Stimulated activated CD4-positive, alpha-beta T cell treated with anti-CD3 and anti-CD28 coated beads, Interleukin-15, amount 100 ng/mL, for 48 hours (primary cell): Measurements from ENCODE around the gene EPC1.
"Not testable (repeated sequence)": the region's sequence is repeated elsewhere in the genome, so short reads cannot be mapped to it uniquely, and the experiment has no call there.

Experiments
- DNase-seq, 2 donors: peaks; one replicate each; pipeline ENCODE4 v3.0.0-alpha.2; 2020; ENCODE audit warnings: low read depth in 2 of 2

The EPC1 gene, protein sequence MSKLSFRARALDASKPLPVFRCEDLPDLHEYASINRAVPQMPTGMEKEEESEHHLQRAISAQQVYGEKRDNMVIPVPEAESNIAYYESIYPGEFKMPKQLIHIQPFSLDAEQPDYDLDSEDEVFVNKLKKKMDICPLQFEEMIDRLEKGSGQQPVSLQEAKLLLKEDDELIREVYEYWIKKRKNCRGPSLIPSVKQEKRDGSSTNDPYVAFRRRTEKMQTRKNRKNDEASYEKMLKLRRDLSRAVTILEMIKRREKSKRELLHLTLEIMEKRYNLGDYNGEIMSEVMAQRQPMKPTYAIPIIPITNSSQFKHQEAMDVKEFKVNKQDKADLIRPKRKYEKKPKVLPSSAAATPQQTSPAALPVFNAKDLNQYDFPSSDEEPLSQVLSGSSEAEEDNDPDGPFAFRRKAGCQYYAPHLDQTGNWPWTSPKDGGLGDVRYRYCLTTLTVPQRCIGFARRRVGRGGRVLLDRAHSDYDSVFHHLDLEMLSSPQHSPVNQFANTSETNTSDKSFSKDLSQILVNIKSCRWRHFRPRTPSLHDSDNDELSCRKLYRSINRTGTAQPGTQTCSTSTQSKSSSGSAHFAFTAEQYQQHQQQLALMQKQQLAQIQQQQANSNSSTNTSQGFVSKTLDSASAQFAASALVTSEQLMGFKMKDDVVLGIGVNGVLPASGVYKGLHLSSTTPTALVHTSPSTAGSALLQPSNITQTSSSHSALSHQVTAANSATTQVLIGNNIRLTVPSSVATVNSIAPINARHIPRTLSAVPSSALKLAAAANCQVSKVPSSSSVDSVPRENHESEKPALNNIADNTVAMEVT

DNA sequence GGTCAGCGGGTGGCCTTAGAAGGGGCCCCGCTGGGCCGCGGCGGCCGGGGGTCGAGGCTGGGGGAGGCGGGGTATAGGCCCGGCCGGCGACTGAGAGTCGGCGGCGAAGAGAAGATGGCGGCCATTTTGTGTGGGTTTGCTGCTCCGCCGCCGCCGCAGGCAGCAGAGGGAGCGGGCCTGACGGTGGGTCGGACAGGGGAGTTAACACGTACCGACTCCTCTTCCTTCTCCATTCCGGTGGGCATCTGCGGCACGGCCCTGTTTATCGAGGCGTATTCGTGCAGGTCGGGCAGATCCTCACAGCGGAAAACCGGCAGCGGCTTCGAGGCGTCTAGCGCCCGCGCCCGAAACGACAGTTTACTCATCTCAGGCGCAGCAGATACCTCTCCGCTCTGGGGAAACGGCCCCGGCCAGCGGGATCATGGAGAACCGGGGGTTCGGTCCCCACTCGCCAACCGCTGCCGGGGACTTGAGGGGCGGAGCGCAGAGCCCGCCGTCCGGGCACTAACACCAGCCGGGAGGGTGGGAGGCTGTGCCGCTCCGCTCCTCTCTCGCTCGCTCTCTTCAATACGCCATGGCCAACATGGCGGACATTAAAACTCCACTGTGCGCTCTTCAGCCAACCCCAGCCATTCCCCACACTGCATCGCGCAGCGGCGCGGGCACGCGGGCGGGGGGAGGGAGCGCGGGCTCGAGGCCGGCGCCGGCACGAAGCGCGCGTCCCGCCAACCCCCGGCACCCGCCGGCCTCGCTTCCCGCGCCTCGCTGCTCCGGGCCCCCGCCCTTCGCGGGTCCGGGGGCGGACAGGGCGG is at the start of gene EPC1:
Gene EPC1, minus strand, starts transcription at position 608 of the 812 bp plus-strand sequence. Its CDS starts 243 bp downstream, at position 365.
- peak; percentile 77 to 80 for DNase-seq

DNA sequence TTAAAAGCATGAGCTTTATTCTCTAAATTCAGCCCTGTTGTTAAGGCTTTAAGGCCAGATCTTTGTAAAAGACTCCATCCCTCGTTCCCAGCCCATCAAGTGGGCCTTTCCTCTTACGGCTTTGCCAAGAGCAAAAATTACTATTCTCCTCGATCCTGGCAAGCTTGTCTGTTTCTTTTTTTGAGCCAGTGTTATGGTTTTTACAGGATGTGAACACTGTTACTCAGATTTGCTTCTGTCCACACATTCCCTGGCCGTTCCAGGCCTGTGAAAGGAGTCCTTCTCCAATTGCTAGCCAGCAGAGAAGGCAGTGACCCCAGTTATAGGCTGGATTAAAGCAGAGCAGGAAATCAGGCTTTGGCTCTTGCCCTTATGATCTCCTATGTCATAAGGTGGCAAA is 47.0 kb upstream of the EPC1 start:
- DNase-seq = no peak

DNA sequence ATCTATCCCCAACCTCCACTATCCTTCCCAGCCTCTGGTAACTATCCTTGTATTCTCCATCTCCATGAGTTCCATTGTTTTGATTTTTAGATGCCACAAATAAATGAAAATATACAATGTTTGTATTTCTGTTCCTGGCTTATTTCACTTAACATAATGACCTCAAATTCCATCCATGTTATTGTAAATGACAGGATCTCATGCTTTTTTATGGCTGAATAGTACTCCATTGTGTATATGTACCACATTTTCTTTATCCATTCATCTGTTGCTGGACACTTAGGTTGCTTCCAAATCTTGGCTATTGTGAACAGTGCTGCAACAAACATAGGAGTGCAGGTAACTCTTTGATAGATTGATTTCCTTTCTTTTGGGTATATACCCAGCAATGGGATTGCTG is 45.3 kb upstream of the EPC1 start:
- not testable (repeated sequence) for DNase-seq

GRCh38 chr10:32390193-32390592 is 43.2 kb upstream of the EPC1 start:
- DNase-seq = no peak

GRCh38 chr10:32388258-32389027 is 41.5 kb upstream of the EPC1 start:
- DNase-seq = no peak

- DNase-seq = no peak
Observed at GRCh38 chr10:32386623-32387260, 39.8 kb upstream of the EPC1 start.

GRCh38 chr10:32384171-32384570 is 37.2 kb upstream of the EPC1 start:
- DNase-seq = no peak

- no peak for DNase-seq
Observed at GRCh38 chr10:32381165-32381564, 34.2 kb upstream of the EPC1 start.

DNA sequence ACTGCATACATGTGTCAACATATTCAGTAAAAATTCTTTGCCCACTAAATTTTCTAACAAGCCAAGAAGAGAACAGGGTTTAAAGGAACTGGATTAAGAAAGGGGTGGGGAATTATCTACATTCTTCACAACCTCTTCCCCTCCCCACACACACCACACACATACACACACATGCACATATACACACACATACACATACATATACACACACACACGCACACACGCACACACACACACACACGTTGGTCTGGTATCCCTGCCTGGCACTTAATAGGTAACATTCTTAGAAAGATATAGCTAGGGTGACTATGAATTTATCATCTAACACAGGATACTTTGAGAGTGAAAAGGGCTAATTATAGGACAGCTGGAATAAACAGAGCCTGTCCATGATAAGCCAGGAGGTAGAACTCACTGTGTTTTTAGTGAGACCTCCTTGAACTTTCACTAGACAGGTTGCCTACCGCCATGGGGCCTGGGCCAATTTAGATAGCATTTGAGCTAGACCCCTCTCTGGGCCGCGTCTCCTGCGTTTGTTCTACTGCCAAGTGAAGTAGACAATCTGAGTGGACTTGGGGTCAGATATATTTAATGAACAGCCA is 33.1 kb upstream of the EPC1 start:
- DNase-seq = no peak

DNA sequence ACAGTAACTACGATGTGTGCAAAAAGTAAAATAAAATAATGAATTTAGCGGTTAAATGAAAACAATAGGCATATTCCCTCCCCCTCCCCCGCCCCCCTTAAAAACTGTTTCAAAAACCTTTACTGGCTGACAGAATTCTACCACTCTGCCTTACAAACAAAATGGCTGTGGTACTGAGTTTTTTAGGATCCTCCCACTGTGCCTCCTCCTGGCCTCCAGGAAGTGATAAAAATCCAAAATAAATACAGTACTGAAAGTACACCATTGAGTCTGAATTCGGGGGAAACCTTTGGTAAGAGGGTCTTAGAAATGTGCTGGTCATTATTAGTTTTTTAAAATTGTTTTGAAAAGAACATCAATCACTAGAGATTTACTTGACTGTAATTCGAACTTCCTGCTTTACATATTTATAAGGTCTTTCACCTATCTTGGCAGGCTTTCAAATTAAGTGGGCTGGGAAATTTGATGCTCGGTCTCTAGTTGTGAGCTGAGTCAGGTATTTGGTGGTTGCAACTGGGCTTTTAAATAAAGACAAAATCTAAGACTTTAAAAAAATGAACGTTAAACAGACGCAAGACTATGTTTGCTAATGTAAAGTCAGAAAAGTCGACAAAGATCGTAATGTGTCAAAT is 32.5 kb upstream of the EPC1 start:
- DNase-seq = no peak

DNA sequence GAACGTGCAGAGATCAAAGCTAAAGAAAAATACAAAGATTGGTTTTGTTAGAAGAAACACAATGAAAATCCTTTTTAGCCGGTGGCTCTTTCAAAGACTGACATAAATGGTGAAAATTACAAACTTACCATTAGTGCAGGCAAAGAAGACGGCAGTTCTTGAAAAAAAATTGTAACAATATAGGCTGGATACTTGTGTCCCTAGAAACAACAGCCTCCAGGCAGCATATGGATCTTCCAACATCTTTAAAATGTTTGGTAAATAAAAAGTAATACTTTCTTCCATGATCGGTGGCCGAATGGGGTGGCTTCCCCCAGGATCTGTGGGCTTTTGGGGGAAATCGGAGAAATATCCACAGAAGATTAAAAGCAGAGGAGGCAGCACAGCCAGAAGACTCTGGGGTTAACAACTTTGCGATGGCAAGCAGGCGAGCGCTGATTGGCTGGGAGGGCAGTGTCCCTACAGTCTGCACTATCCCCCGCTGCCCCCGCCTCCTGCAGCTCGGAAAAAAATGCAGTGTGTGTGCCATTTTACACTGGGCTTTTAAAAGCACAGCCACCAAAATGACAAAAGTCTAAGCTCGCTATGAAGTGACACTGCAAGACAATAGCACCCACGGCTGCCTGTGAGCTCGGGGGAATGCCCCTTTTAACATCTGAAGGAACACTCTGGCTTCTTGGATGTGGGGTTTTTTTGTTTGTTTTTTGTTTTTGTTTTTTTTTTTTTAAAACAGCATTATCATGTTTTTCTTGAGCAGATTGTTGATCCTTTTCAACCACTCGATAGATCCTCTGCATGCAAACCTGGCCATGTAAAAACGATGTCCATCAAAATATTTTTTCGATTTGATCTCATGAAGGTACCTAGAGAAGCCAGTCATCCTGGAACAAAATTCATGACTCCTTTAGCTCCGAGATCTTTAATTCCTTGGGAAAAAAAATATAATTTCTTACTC is 31.7 kb upstream of the EPC1 start:
- peak; percentile 86 for DNase-seq

DNA sequence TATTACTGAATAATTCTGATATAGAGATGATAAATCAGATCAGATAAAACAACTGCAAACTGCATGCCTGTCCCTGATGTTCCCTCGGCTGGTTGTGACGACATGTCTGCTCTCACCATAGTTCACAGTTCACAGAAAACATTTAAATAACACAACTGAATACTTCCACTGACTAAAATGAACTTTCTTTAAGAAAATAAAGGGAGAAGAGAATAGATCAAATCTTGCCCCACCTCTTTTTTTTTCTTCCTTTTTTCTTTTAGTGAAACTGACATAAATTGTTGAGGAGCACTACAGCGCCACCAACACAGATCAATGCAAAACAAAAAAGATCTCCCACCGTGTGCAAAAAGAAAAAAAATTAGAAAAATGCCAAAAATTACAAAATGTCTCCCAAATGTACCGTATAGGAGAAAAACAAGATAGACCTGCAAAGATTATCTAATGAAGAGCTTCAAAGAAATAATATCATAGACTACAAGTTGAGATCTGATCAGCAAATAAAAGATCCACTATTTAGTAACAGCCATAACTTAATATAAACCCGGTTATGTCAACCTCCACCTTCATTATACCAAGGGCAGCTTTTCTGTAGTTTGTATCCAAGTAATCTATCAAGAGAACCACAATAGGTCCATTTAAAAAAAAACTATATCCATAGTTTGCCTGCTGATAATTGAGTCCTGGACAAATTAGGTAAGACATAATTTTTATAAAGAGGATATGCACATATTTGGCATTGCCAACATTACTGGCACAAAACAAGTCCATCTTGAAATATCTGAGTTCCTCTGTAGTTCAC is 30.7 kb upstream of the EPC1 start:
- no peak for DNase-seq

GRCh38 chr10:32376771-32377170 is 29.8 kb upstream of the EPC1 start:
- DNase-seq = no peak

GRCh38 chr10:32376097-32376496 is 29.1 kb upstream of the EPC1 start:
- no peak for DNase-seq

DNA sequence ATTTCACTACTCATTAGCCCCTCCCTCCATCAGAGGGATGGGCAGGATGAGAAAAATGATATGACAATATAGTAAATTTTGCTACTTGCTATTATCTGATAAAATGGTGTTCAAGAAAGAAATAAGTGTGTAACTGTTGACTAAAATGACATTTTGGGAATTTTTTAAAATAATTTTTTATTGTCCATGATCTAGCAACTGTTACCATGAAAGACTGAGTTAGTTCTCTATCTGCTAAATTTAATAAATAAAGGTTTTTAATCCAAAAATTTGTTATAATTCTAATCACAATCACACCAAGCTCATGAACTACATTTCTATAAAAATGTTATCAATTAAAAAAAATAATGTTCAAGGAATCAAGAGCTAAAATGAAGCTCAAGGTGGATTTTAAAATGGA is 28.7 kb upstream of the EPC1 start:
- no peak for DNase-seq

DNA sequence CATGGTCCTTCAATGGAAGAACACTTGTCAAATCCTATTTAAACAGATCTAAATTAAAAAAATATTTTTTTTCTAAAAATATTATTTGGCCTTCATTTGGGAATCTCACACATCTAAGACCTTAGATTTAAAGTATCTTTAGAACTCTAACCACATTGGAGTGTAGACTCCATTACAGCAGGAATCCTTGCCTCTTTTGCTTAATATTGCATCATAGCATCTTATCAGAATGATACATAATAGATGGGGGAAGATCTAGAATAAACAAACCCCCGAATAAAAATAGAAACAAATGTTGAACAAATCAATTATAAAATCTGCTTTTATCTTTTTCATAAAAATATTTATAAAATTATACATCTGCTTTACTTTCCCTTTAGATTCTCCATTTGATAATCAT is 27.6 kb upstream of the EPC1 start:
- no peak for DNase-seq

GRCh38 chr10:32373496-32373895 is 26.5 kb upstream of the EPC1 start:
- DNase-seq = no peak

GRCh38 chr10:32373031-32373430 is 26.1 kb upstream of the EPC1 start:
- no peak for DNase-seq
